Measurements from ENCODE around the gene UBAP2L.

GRCh38 chr1:154174654-154175053 is 46.1 kb upstream of the UBAP2L start:
- TF ChIP-seq CTCF (conservative IDR thresholded peaks at IDR 0.05) = no peak
- TF ChIP-seq ZFX (IDR thresholded peaks at IDR 0.05) = no peak
